AG08395 (cell line): ENCODE data around the gene TMEM82.

Experiments used
- DNase-seq: peaks from one replicate; pipeline ENCODE4 v3.0.0; 2012; ENCODE audit warnings: mixed read lengths, low spot score

TMEM82 gene

GRCh38 chr1:15736038-15736891 is 6.0 kb upstream of the TMEM82 start, which contains the start of gene SLC25A34:
Gene SLC25A34, plus strand, starts transcription at chr1:15736258. Its CDS starts 228 bp downstream, at chr1:15736486.
- no peak for DNase-seq

GRCh38 chr1:15736892-15737261 is 5.4 kb upstream of the TMEM82 start:
- DNase-seq, result no peak

- no peak for DNase-seq
Observed at GRCh38 chr1:15737324-15738319, 4.7 kb upstream of the TMEM82 start.

- no peak for DNase-seq
Observed at GRCh38 chr1:15738416-15739113, 3.7 kb upstream of the TMEM82 start.

- no peak for DNase-seq
Observed at GRCh38 chr1:15739259-15739658, 3.0 kb upstream of the TMEM82 start.

GRCh38 chr1:15739745-15740144 is 2.6 kb upstream of the TMEM82 start:
- no peak for DNase-seq

- DNase-seq, result peak; percentile 78
Observed at GRCh38 chr1:15740924-15741850, 1.1 kb upstream of the TMEM82 start.

GRCh38 chr1:15744122-15744679 is 1.9 kb downstream of the TMEM82 start:
- no peak for DNase-seq

- no peak for DNase-seq
Observed at GRCh38 chr1:15747378-15747777, 5.1 kb downstream of the TMEM82 start.

GRCh38 chr1:15748264-15748663 is 6.0 kb downstream of the TMEM82 start:
- DNase-seq, result no peak

- DNase-seq, result no peak
Observed at GRCh38 chr1:15748690-15749398, 6.5 kb downstream of the TMEM82 start.

- DNase-seq, result no peak
Observed at GRCh38 chr1:15749399-15750291, 7.3 kb downstream of the TMEM82 start.

- no peak for DNase-seq
Observed at GRCh38 chr1:15750924-15751323, 8.6 kb downstream of the TMEM82 start.

- no peak for DNase-seq
Observed at GRCh38 chr1:15751717-15752116, 9.4 kb downstream of the TMEM82 start.

GRCh38 chr1:15753776-15754175 is 11.5 kb downstream of the TMEM82 start:
- no peak for DNase-seq

GRCh38 chr1:15755021-15755645 is 12.8 kb downstream of the TMEM82 start:
- DNase-seq, result no peak

GRCh38 chr1:15755646-15756040 is 13.3 kb downstream of the TMEM82 start:
- no peak for DNase-seq
